H1 (cell line): ENCODE results near the gene RSU1. TPM values are rescaled to one million over a fixed set of nuclear protein-coding genes. Genes with fewer than 3 reads are reported as not detected.

Source experiments
- CHD2 ChIP-seq: IDR thresholded peaks from 2 replicates; pipeline ENCODE4 v1.6.1; 2012; ENCODE audit warnings: low read length, improper control_type of control experiment
- EP300 ChIP-seq, 2 experiments: IDR thresholded peaks; 1 replicate in 1 of 2; 2 replicates in 1 of 2; pipeline ENCODE4 v1.6.1; 2011 to 2012; ENCODE audit warnings: low read depth in 2 of 2, low read length in 2 of 2, mild to moderate bottlenecking in 2 of 2, borderline replicate concordance in 1 of 2, inconsistent platforms in 1 of 2, moderate library complexity in 1 of 2
- RNF2 ChIP-seq: fragments of 200-900, 300-1000 bp; sonication (generic); IDR thresholded peaks from 2 replicates; pipeline ENCODE4 v1.7.1; 2016; ENCODE audit warnings: borderline replicate concordance, low read depth, mild to moderate bottlenecking, antibody characterized with exemption, low read length; ENCODE audit not compliant: poor library complexity, severe bottlenecking; ENCODE audit errors: missing control alignments
- SRF ChIP-seq: IDR thresholded peaks from 2 replicates; pipeline ENCODE4 v1.6.1; 2011; ENCODE audit warnings: mild to moderate bottlenecking, low read depth, low read length, moderate library complexity
- polyA plus RNA-seq, 7 experiments: library from polyadenylated mRNA; depleted of rRNA in 3 of 7; stranded (reverse) in 5 of 7; unstranded in 2 of 7; fragments of >200 nt in 5 of 7; fragments of 200-250 nt in 2 of 7; gene quantifications; 1 replicate in 5 of 7; 2 replicates in 1 of 7; 4 replicates in 1 of 7; pipeline versions ENCODE4 v1.2.1 to v1.2.3, GENCODE V29; 2011 to 2013; ENCODE audit warnings: missing spikeins in 2 of 7, mixed read lengths in 2 of 7
- total RNA-seq: library from RNA; stranded (reverse); fragmentation: NEBNext Ultra II Directional; extraction: Animal tissue kit (Norgen Biotek cat#: 25700); gene quantifications from 2 replicates; pipeline ENCODE4 v1.2.1, GENCODE V29; 2021

The RSU1 gene
- total and polyA plus RNA-seq, 2 of the 8 experiments (the other 6 are each of a cell fraction or from before 2014, with no cell fraction given), result 50.0 to 68.2 TPM

GRCh38 chr10:16689696-16690095 lies 127.5 kb downstream of the RSU1 start (continued):
- TF ChIP-seq CHD2 (no peak), SRF (no peak), EP300 (IDR thresholded peaks at IDR 0.05; ENCODE audit: borderline replicate concordance in 1 of 2, low read depth in 2 of 2, low read length in 2 of 2) (no peak), RNF2 (no peak)
